GM23338 (cell line): Measurements from ENCODE around the gene UPF2.

ENCODE experiments used
- CTCF ChIP-seq, 2 experiments: fragments of 200-600 bp in 1 of 2; sonication (generic) in 1 of 2; conservative IDR thresholded peaks; 2 replicates each; pipeline versions ENCODE4 v1.5.1 to v1.6.1; 2016 to 2017; ENCODE audit warnings: antibody characterized with exemption in 2 of 2, low read depth in 2 of 2, mild to moderate bottlenecking in 2 of 2, moderate library complexity in 1 of 2
- ETS1 ChIP-seq: IDR thresholded peaks from 2 replicates; pipeline ENCODE4 v1.6.1; 2016; ENCODE audit warnings: antibody characterized with exemption
- EZH2 ChIP-seq: fragments of 200-600 bp; sonication (generic); IDR thresholded peaks from one replicate; pipeline ENCODE4 v1.8.0; 2017; ENCODE audit warnings: antibody characterized with exemption, mild to moderate bottlenecking, low read depth; ENCODE audit not compliant: unreplicated experiment
- EZH2phosphoT487 ChIP-seq: fragments of 200-600 bp; sonication (generic); IDR thresholded peaks from one replicate; pipeline ENCODE4 v1.8.1; 2018; ENCODE audit warnings: antibody characterized with exemption; ENCODE audit not compliant: unreplicated experiment
- POLR2AphosphoS5 ChIP-seq: IDR thresholded peaks from 2 replicates; pipeline ENCODE4 v1.6.1; 2016; ENCODE audit warnings: antibody characterized with exemption, low read depth
- REST ChIP-seq: IDR thresholded peaks from one replicate; pipeline ENCODE4 v1.6.1; 2018; ENCODE audit warnings: antibody characterized with exemption; ENCODE audit not compliant: unreplicated experiment

GRCh38 chr10:12020574-12020973, 22.0 kb downstream of the UPF2 start:
- TF ChIP-seq EZH2phosphoT487, result no peak
- no peak for TF ChIP-seq CTCF (conservative IDR thresholded peaks at IDR 0.05; ENCODE audit: low read depth in 2 of 2)
- TF ChIP-seq EZH2, result no peak
- TF ChIP-seq ETS1, result no peak
- TF ChIP-seq REST, result no peak
- no peak for TF ChIP-seq POLR2AphosphoS5
